Measurements from ENCODE around the gene BTG2.

GRCh38 chr1:203318229-203318517, 12.9 kb downstream of the BTG2 start:
- TF ChIP-seq CTCF (IDR thresholded peaks at IDR 0.05; ENCODE audit: insufficient read depth, low read length, poor library complexity, severe bottlenecking) (no peak), EZH2phosphoT487 (conservative IDR thresholded peaks at IDR 0.05; ENCODE audit: low read length) (no peak)
